HUES6 (cell line): ENCODE results near the gene NUP210L.

Source experiments
- H3K27ac ChIP-seq: 2 replicates; pipeline ENCODE4 v1.7.0; 2013; ENCODE audit warnings: low read depth, mild to moderate bottlenecking, low read length, inconsistent platforms
- H3K27me3 ChIP-seq: 2 replicates; pipeline ENCODE4 v1.6.1; 2013; ENCODE audit warnings: low read length; ENCODE audit not compliant: control insufficient read depth, insufficient read depth
- H3K36me3 ChIP-seq: 2 replicates; pipeline ENCODE4 v1.6.1; 2013; ENCODE audit warnings: low read length; ENCODE audit not compliant: control insufficient read depth, insufficient read depth
- H3K4me1 ChIP-seq: 2 replicates; pipeline ENCODE4 v1.6.1; 2013; ENCODE audit warnings: low read length; ENCODE audit not compliant: control insufficient read depth, insufficient read depth
- H3K4me3 ChIP-seq: 2 replicates; pipeline ENCODE4 v1.5.1; 2013; ENCODE audit warnings: low read depth, low read length
- H3K9ac ChIP-seq: one replicate; pipeline ENCODE4 v1.6.1; 2013; ENCODE audit warnings: mild to moderate bottlenecking, low read length
- H3K9me3 ChIP-seq: 2 replicates; pipeline ENCODE4 v1.6.1; 2013; ENCODE audit warnings: low read depth, low read length; ENCODE audit not compliant: control insufficient read depth, insufficient read depth

Gene NUP210L

GRCh38 chr1:153953859-153954365 is 201.0 kb downstream of the NUP210L start:
- H3K36me3 ChIP-seq: peaks cover 51% of the 10 kb centered on the region
- H3K27ac ChIP-seq: no peak overlapping the region
- H3K4me1 ChIP-seq: peaks cover 16% of the 10 kb centered on the region
- H3K27me3 ChIP-seq: no peaks in the 10 kb centered on the region
- no peaks in the 10 kb centered on the region for H3K9me3 ChIP-seq
- H3K4me3 ChIP-seq: no peak overlapping the region
- no peak overlapping the region for H3K9ac ChIP-seq

- Histone ChIP-seq H3K4me3 (no peak overlapping the region), H3K36me3 (peaks cover 66% of the 10 kb centered on the region), H3K4me1 (peaks cover 8% of the 10 kb centered on the region), H3K27me3 (no peaks in the 10 kb centered on the region), H3K27ac (no peak overlapping the region), H3K9ac (no peak overlapping the region), H3K9me3 (no peaks in the 10 kb centered on the region)
These were observed 203.1 kb downstream of the NUP210L start for GRCh38 chr1:153951801-153952200.

DNA sequence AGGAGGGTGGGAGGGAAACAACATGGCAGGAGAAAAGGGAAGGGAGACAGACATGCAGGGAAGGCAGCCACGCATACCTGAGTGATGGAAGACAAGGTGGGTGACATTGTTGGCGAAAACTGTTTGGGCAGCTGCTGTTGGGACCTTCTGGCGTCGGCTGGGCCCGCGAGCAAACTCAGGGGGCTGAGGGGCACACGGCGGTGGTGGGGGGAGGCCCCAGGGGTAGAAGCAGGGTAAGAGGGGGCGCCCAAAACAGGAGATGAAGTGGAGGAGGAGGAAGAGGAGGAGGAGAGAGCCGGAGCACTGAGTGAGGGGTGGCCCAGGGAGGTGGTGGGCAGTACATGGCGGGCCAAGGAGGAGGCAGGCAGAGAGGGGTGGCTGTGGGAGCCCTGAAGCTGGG is 203.7 kb downstream of the NUP210L start:
- Histone ChIP-seq H3K9ac (no peak overlapping the region), H3K4me3 (no peak overlapping the region), H3K9me3 (no peaks in the 10 kb centered on the region), H3K4me1 (peaks cover 2% of the 10 kb centered on the region; the same call in 1 of the 2 replicates), H3K36me3 (peaks cover 66% of the 10 kb centered on the region), H3K27ac (no peak overlapping the region), H3K27me3 (no peaks in the 10 kb centered on the region)

DNA sequence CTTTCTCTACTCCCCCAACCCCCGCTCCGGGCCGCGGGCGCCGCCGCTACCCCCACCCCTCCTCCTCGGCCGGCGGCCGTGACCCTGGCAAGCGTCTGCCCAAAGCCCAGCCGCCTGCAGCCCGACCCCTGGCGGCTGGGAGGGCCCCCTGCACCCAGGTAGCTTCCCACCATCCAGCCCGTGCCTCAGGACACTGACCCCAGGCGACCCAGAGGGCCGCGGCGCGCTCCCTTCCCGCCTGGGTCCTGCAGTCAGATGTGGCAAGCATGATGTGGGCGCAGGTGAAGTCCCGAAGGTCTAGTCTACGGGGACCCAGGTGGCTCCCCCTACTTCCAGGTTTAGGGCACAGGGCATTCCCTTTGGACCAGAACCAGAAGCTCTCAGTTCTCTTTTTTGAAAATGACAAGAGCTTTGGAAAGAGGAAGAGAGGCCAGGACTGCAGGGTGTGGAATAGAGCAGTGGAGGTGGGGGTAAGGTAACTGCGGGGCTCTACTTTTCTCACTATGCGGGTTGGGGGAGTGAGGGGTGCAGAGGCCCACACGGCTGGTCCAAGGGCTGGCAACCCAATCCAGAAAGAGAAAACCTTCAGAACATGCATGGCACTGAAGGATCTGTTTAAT is 208.1 kb downstream of the NUP210L start, which contains the start of gene DENND4B:
TSS of gene DENND4B (minus strand) at position 97 of the 620 bp plus-strand sequence. CDS start 2,344 bp downstream, outside the sequence.
- no peaks in the 10 kb centered on the region for H3K9me3 ChIP-seq
- 0 out of 2 replicates have a peak, but pooled peaks cover 9% of the 10 kb centered on the region for H3K4me1 ChIP-seq
- H3K27me3 ChIP-seq: no peaks in the 10 kb centered on the region
- peak within 1 kb of the TSS; percentile 83 for H3K9ac ChIP-seq
- H3K4me3 ChIP-seq: peak within 1 kb of the TSS; percentile 77
- H3K27ac ChIP-seq: peak within 1 kb of the TSS; percentile 34; the same call in 1 of the 2 replicates
- H3K36me3 ChIP-seq: peaks cover 64% of the 10 kb centered on the region

DNA sequence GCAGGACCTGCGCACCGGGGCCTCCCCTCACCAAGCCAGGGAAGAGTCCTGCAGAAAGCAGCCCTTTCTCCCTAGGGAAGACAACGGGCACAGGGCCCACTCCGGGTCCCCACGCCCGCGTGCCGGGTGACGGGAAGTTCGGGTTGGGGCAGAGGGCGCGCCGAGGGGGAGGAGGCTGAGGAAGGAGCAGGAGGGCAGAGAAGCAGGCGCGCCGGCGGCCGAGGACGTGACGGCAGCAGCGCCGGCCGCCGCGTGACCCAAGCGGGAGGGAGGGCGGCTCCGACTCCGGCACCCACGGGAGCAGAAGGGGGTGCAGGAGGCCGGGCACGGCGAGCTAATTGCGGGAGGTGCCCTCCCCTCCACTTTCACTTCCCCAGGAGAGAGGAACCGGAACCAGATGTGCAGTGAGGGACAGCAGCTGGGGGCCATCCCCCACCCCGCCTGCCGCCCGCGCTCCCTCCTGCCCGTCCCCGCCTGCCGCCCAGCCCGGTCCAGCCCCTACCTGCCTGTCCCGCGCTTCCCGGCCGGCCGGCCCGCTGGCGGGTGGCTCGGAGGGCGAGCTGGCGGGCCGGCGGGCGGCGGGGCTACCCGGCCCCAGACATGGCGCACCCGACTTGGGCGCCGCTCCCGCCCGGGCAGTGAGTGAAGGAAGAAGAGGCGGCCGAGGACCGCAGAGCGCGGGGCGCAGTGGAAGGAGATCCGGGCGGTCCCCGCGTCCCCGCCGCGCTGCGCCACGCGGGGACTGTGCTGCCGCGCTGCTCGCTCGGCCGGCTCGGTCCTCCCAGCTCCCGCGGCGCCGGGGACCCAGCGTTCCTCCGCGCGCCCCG is 208.9 kb downstream of the NUP210L start:
- Histone ChIP-seq H3K4me1 (0 out of 2 replicates have a peak, but pooled peaks cover 9% of the 10 kb centered on the region), H3K9ac (peak overlapping the region; percentile 83), H3K27me3 (no peaks in the 10 kb centered on the region), H3K27ac (peak overlapping the region; percentile 34; the same call in 1 of the 2 replicates), H3K4me3 (peak overlapping the region; percentile 77), H3K36me3 (peaks cover 64% of the 10 kb centered on the region), H3K9me3 (no peaks in the 10 kb centered on the region)

GRCh38 chr1:153945131-153945794 is 209.6 kb downstream of the NUP210L start:
- Histone ChIP-seq H3K4me3 (peak overlapping the region; percentile 77), H3K27me3 (no peaks in the 10 kb centered on the region), H3K9ac (peak overlapping the region; percentile 83), H3K27ac (peak overlapping the region; percentile 34; the same call in 1 of the 2 replicates), H3K36me3 (peaks cover 64% of the 10 kb centered on the region), H3K9me3 (no peaks in the 10 kb centered on the region), H3K4me1 (0 out of 2 replicates have a peak, but pooled peaks cover 9% of the 10 kb centered on the region)

DNA sequence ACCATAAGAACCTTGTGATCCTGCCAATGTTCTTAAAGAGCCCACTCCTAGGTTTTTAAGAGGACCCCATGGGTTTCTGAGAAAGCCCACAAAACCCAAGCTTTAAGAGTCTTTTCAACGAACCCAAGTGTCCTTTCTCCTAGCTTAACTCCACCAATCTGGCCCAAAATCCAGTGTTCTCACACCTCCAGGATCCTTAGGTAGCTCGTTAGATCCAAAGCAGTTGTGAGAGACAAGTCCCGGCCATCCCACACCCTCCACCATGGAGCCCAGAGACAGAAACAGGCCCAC is 210.1 kb downstream of the NUP210L start:
- Histone ChIP-seq H3K9ac (no peak overlapping the region), H3K4me3 (peak overlapping the region; percentile 77), H3K36me3 (peaks cover 64% of the 10 kb centered on the region), H3K4me1 (0 out of 2 replicates have a peak, but pooled peaks cover 9% of the 10 kb centered on the region), H3K27me3 (no peaks in the 10 kb centered on the region), H3K27ac (no peak overlapping the region), H3K9me3 (no peaks in the 10 kb centered on the region)

GRCh38 chr1:153944005-153944826 is 210.7 kb downstream of the NUP210L start:
- Histone ChIP-seq H3K4me1 (0 out of 2 replicates have a peak, but pooled peaks cover 9% of the 10 kb centered on the region), H3K9ac (no peak overlapping the region), H3K27ac (no peak overlapping the region), H3K36me3 (peaks cover 65% of the 10 kb centered on the region), H3K4me3 (no peak overlapping the region), H3K27me3 (no peaks in the 10 kb centered on the region), H3K9me3 (no peaks in the 10 kb centered on the region)

GRCh38 chr1:153942766-153943549 is 211.9 kb downstream of the NUP210L start:
- no peaks in the 10 kb centered on the region for H3K27me3 ChIP-seq
- no peak overlapping the region for H3K9ac ChIP-seq
- H3K9me3 ChIP-seq: no peaks in the 10 kb centered on the region
- no peak overlapping the region for H3K27ac ChIP-seq
- H3K4me1 ChIP-seq: 0 out of 2 replicates have a peak, but pooled peaks cover 9% of the 10 kb centered on the region
- H3K36me3 ChIP-seq: peaks cover 59% of the 10 kb centered on the region
- H3K4me3 ChIP-seq: no peak overlapping the region
